DOHH2 (cell line): ENCODE measurements around the gene KAZALD1.

Experiments
- EZH2phosphoT487 ChIP-seq: fragments of 200-600 bp; sonication (generic); IDR thresholded peaks from 2 replicates; pipeline ENCODE4 v1.6.1; 2017; ENCODE audit warnings: borderline replicate concordance, mild to moderate bottlenecking, antibody characterized with exemption, low read length, moderate library complexity, mixed read lengths
- TF ChIP-seq, protein P1 (sequence below): fragments of 200-600 bp; sonication (generic); IDR thresholded peaks from one replicate; pipeline ENCODE4 v1.5.1; 2014; ENCODE audit warnings: antibody characterized with exemption, mild to moderate bottlenecking, low read depth, low read length; ENCODE audit not compliant: poor library complexity, severe bottlenecking

DNA sequence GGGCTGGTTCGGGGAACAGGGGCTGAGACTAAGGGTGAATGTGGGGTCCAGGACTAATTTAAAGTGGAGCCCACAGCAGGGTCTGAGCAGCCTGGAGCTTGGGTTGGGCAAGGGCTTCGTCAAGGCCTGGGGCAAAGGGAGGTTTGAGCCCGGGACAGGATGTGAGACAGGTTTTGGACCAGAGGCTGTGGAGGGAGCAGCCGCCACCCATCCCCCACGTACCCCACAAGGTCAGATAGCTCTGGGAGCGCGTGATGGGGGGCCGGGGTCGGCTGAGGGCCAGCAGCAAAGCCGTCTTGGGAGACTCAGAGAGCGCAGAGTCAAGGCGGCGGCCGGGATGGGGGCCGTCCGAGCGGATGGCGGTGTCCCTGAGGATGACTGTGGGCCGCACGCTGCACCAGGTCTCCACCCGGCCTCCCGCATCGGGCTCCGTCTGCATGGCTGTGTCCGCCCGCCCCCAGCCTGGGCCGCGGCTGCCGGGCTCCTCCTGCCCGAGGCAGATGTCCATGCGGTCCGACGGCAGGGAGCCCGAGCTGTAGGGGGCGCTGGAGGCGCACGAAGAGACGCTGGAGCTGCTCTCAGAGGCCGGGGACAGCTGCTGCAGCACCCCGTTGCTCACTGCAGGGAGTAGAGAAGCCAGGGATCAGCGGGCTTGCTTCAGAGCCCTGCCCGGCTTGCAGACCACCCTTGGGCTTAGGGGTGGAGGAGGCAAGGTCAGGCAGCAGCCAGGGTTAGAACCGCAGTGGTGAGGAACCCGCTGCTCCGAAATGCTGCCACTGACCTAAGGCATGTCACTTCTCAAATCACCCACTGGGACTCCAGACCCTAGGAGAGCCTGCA, 43.0 kb upstream of the KAZALD1 start:
- TF ChIP-seq EZH2phosphoT487 = no peak
- TF ChIP-seq, protein P1, sequence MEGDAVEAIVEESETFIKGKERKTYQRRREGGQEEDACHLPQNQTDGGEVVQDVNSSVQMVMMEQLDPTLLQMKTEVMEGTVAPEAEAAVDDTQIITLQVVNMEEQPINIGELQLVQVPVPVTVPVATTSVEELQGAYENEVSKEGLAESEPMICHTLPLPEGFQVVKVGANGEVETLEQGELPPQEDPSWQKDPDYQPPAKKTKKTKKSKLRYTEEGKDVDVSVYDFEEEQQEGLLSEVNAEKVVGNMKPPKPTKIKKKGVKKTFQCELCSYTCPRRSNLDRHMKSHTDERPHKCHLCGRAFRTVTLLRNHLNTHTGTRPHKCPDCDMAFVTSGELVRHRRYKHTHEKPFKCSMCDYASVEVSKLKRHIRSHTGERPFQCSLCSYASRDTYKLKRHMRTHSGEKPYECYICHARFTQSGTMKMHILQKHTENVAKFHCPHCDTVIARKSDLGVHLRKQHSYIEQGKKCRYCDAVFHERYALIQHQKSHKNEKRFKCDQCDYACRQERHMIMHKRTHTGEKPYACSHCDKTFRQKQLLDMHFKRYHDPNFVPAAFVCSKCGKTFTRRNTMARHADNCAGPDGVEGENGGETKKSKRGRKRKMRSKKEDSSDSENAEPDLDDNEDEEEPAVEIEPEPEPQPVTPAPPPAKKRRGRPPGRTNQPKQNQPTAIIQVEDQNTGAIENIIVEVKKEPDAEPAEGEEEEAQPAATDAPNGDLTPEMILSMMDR = peak; percentile 87
